NT2/D1 (cell line): Measurements from ENCODE around the gene DYSF.

Source experiments
- YY1 ChIP-seq: IDR thresholded peaks from 2 replicates; pipeline ENCODE4 v1.6.1; 2011; ENCODE audit not compliant: insufficient read length, insufficient read depth
- ZNF274 ChIP-seq: IDR thresholded peaks from 2 replicates; pipeline ENCODE4 v1.6.1; 2011; ENCODE audit warnings: mild to moderate bottlenecking, low read depth, low read length

GRCh38 chr2:71599646-71600236 is 146.4 kb downstream of the DYSF start:
- TF ChIP-seq YY1 (no peak), ZNF274 (no peak)
